GM12864 (cell line): Measurements from ENCODE around the gene TXNDC16.

ENCODE experiments used
- DNase-seq: peaks from one replicate; pipeline ENCODE4 v3.0.0-alpha.2; 2011; ENCODE audit warnings: low read depth
- H3K4me3 ChIP-seq: 2 replicates; pipeline ENCODE4 v1.5.1; 2011; ENCODE audit warnings: mild to moderate bottlenecking, low read depth, low read length, control low read depth
- TF ChIP-seq, protein P1 (sequence below): IDR thresholded peaks from 2 replicates; pipeline ENCODE4 v1.5.1; 2011; ENCODE audit warnings: low read depth, mild to moderate bottlenecking, moderate library complexity, low read length, control low read depth, inconsistent platforms; ENCODE audit errors: missing control alignments

TXNDC16 gene

GRCh38 chr14:52399104-52399503, 153.2 kb downstream of the TXNDC16 start:
- TF ChIP-seq, protein P1, sequence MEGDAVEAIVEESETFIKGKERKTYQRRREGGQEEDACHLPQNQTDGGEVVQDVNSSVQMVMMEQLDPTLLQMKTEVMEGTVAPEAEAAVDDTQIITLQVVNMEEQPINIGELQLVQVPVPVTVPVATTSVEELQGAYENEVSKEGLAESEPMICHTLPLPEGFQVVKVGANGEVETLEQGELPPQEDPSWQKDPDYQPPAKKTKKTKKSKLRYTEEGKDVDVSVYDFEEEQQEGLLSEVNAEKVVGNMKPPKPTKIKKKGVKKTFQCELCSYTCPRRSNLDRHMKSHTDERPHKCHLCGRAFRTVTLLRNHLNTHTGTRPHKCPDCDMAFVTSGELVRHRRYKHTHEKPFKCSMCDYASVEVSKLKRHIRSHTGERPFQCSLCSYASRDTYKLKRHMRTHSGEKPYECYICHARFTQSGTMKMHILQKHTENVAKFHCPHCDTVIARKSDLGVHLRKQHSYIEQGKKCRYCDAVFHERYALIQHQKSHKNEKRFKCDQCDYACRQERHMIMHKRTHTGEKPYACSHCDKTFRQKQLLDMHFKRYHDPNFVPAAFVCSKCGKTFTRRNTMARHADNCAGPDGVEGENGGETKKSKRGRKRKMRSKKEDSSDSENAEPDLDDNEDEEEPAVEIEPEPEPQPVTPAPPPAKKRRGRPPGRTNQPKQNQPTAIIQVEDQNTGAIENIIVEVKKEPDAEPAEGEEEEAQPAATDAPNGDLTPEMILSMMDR = no peak
- no peak for DNase-seq

DNA sequence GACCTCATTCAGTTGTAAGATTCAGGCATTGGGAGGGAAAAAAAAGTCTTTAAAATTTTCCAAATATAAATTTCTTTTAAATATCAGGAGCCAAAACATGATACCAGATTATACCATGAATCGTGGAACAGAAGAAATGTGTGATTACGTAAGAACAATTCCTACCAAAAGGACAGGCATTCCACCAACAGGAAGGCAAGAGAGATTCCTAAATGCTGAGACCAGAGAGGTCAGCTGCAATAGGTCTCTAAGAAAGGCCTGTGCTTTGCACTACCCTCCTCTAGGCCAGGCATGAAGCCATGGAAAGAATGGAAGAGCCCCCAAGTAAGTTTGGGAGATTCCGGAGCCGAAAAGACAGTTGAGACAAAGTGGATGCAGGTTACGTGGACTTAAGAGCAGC, 154.5 kb downstream of the TXNDC16 start:
- DNase-seq = no peak
- no peak overlapping the region for H3K4me3 ChIP-seq
- TF ChIP-seq, protein P1 = no peak

More at GRCh38 chr14:52399104-52399503, 153.2 kb downstream of the TXNDC16 start:
- no peak overlapping the region for H3K4me3 ChIP-seq

DNA sequence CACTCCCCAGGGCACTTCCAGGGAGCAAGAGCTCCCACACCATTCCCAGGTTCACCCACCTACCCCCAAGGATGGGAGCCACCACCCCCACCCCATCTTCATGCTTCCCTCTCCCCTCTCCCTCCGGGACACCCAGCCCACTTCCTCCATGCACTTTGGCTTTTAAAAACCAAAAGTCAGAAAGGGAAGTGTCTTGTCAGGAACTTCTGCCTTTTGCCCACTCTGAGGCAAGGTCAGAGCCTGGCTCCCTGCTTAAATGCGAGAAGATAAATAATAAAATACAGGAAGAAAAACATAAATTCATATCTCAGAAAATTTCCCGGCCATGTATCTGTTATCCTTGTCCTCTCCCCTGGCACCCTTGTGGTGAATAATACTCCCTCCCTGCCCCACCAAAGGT, 156.6 kb downstream of the TXNDC16 start:
- DNase-seq = no peak
- TF ChIP-seq, protein P1 = no peak
- H3K4me3 ChIP-seq = no peak overlapping the region

- no peak overlapping the region for H3K4me3 ChIP-seq
- DNase-seq = no peak
- TF ChIP-seq, protein P1 = no peak
Observed at GRCh38 chr14:52391881-52392615, 160.3 kb downstream of the TXNDC16 start.
